ENCODE measurements around the gene ANKS4B. TPM values are rescaled to one million over a fixed set of nuclear protein-coding genes. Genes with fewer than 3 reads are reported as not detected.
"Not testable (repeated sequence)": the region's sequence is repeated elsewhere in the genome, so short reads cannot be mapped to it uniquely, and the experiment has no call there.

The ANKS4B gene, protein sequence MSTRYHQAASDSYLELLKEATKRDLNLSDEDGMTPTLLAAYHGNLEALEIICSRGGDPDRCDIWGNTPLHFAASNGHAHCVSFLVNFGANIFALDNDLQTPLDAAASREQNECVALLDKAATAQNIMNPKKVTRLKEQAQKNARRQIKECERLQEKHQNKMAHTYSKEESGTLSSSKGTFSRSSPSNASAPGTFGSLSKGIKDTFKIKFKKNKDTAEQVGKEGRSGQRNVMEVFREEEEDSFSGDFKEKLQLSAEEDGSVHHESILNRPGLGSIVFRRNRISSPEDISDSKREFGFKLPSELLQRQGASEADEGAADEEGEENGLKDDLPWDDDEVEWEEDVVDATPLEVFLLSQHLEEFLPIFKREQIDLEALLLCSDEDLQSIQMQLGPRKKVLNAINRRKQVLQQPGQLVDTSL
- 0.72 TPM for total RNA-seq (ENCODE audit: insufficient read depth, low replicate concordance)

DNA sequence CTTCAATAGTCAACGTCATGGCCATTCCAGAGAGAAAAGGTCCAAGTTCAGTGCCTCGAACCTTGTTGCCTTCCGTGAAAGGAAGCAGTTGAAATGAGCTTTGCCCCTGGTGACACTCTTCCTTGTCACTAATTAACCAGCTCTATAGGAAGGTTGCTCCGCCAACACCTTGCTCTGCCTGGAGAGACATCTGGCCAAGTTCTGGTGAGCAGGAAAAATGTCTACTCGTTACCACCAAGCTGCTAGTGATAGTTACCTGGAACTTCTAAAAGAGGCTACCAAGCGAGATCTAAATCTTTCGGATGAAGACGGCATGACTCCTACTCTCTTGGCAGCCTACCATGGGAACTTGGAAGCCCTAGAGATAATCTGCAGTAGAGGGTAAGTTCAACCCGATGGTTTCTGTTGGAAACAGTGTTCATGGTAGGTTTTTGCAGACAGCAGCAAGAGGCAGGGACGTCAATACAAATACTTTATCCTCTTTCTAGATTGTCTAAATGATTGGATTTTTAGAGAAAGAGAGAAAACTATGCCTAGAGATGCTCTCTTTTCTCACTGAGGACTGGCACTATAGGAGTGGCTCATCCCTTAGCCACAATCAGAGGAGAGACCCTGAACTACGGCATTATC, at the start of gene ANKS4B:
Gene ANKS4B (plus strand): TSS at position 179 of the 630 bp plus-strand sequence. CDS start 39 bp downstream, at position 218.
- no peak for DNase-seq (ENCODE audit: low spot score)

DNA sequence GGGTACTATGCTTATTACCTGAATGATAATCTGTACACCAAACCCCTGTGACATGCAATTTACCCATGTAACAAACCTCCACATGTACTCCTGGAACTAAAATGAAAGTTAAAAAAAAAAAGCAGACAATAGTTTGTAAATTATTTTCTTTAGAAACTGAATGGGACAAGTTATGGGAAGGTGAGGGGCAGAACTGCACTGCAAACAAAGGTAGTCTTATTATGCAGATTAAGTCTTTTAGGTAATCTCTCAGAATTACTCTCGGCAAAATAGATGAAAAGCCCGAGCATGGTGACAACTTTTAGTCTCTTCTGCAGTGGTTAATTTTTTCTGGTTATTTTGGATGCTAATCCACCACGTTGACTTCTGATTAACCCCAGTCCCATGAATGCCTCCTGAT, 49.5 kb upstream of the ANKS4B start:
- no peak for DNase-seq (ENCODE audit: low spot score)

DNA sequence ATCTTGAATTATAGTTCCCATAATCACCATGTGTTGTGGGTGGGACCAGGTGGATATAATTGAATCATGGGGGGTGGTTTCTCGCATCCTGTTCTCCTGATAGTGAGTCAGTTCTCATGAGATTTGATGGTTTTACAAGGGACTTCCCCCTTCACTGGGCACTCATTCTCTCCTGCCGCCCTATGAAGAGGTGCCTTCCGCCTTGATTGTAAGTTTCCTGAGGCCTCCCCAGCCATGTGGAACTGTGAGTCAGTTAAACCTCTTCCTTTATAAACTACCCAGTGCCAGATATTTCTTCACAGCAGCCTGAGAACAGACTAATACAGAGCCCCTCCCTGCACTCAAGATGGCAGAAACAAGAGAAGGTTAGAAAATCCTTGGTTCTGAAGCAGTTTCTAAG, 48.7 kb upstream of the ANKS4B start:
- no peak for DNase-seq (ENCODE audit: low spot score)

DNA sequence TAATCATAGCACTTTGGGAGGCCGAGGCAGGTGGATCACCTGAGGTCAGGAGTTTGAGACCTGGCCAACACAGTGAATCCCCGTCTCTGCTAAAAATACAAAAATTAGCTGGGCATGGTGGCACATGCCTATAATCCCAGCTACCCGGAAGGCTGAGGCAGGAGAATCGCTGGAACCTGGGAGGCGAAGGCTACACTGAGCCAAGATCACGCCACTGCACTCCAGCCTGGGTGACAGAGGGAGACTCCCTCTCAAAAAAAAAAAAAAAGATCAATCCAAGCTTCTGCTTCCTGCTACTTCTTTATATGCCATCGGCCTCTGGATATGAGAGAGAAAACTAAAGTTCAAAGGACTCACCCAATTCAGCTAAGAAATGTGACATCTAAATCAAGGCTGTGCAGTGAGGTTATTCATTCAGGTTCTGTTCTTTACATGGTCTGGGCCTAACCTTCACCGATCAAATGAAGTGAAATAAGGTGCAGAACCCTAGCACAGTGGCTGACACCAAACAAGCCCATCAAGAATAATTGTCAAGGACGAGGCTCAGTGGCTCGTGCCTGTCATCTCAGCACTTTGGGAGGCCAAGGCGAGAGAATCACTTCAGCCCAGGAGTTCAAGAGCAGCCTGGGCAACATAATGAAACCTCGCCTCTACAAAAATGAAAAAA, 47.7 kb upstream of the ANKS4B start:
- no peak for DNase-seq (ENCODE audit: low spot score)

DNA sequence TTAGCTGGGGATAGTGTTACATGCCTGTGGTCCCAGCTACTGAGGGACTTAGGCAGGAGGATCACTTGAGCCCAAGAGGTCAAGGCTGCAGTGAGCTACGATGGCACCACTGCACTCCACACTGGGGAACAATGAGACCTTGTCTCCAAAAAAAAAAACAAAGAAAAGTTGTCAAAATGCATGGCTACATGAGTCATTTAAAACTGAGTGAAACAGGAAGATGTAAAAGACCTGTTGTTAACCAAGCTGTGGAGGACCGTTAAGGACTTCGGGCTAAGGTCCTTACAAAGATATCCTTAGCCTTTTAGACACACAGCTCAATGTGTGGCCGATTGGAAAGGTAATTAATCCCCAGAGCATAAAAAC, 47.2 kb upstream of the ANKS4B start:
- no peak for DNase-seq (ENCODE audit: low spot score)

DNA sequence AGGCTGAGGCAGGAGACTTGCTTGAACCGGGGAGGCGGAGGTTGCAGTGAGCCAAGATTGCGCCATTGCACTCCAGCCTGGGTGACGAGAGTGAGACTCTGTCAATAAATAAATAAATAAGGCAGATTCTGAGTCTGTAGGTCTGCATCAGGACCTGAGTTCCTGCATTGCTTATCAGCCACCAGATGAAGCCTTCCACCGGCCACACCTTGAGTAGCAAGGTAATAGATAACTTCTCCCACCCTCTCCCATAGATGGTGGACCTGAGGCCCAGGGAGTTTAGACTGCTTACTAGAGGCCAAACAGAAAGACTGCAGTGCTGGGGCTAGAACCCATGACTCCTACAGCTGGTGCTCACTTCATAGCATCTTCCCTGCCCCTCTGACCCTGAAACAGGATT, 44.2 kb upstream of the ANKS4B start:
- DNase-seq (ENCODE audit: low spot score) = no peak

DNA sequence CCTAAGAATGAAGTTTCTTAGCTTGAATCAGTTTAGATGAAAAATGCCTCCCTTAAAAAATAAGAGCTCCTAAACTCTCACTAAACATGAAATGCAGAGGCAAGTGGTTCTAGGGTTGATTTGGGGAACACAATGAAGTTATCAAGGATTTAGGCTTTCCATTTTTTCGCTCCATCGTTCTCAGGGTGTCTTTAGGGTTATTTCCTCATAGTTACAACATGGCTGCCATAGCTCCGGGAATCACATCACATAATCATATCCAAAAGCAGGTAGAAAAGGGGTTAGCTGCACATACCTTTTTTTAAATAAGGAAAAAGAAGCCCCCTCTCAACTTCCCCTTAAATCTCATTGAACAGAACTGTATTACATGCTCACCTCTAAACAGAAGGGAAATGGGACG, 43.5 kb upstream of the ANKS4B start:
- DNase-seq (ENCODE audit: low spot score) = no peak

DNA sequence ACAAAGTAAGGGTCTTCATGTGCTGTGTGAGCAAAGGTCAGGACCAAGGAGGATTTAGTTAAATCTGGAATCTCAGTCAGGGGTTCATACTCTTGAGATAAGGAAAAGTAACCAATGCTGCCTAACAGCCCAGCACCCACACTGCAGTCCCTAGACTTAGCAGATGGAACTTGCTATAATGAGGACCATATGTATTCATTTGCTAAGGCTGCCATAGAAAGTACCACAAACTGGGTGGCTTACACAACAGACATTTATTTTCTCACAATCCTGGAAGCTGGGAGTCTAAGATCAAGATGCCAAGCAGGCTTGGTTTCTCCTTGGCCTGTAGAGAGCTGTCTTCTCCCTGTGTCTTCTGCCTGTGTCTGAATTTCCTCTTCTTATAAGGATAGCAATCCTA, 42.9 kb upstream of the ANKS4B start:
- DNase-seq (ENCODE audit: low spot score) = peak; percentile 5

DNA sequence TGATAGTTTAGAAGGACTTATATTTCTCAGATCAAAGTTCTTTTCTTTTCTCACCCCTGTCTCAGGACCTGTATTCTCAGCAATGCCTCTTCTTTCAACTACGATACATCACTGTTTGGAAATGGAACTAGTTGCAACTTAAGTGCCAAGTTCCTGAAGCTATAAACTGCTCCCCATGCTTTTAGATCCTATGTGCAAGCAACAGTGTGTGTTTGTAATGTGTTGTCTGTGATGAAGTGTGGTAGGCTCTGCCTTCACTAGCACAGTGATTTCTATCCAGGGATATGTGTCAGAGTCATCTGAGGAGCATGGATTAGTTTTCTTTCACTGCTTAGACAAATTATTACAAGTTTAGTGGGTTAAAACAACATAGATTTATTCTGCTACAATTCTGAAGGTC, 40.5 kb upstream of the ANKS4B start:
- DNase-seq (ENCODE audit: low spot score) = no peak

DNA sequence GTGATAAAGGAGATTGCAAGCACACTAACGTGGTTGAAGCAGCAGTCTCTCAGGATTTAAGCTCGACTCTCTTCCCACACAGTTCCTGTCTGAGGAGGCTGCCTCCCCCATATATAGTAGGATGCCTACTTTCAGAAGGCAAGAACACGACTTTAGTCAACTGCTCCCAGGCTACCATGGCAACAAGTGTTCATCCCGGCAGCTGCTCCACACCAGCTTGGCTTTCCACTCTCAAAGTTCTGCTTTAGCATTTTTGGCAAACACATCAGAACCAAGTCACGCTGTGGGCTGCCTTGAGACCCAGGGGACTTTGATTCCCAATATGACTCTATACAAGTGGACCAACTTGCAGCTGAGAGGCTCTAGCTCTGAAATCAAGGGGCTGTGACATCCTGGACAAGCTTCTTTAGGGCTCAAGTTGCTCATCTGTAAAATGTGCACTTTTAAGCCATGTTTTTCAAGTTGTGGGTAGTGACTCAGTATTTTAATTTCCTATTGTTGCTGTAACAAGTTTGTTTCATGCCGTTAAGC, 38.7 kb upstream of the ANKS4B start:
- no peak for DNase-seq (ENCODE audit: low spot score)

DNA sequence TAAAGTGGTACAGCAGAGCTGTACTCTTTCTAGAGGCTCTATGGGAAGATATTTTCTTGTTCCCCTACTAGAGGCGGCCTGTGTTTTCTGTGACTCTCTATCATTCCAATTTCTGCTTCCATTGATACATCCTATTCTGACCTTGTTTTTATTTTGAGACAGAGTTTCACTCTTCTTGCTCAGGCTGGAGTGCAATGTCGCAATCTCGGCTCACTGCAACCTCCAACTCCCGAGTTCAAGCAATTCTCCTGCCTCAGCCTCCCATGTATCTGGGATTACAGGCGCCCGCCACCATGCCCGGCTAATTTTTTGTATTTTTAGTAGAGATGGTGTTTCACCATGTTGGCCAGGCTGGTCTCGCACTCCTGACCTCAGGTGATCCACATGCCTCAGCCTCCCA, 38.2 kb upstream of the ANKS4B start:
- not testable (repeated sequence) for DNase-seq (ENCODE audit: low spot score)

DNA sequence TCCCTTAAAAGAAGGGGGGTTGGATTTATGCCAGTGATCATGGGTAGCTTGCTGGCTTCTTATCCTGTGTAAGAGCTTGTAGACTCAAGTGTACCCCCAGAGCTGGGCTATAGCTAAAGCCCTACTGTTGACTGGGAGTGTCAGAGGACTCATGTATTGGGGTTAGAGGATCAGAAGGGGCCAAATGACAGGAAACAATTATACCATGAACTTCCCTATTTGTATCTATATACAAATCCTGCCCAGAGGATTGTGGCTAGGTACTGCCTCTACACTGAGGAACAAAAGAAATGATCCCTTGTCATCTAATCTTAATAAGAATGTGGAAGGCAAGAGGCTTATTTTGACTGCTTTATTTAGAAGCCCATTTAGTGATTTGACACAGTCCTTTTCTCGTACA, 36.4 kb upstream of the ANKS4B start:
- DNase-seq (ENCODE audit: low spot score) = no peak

DNA sequence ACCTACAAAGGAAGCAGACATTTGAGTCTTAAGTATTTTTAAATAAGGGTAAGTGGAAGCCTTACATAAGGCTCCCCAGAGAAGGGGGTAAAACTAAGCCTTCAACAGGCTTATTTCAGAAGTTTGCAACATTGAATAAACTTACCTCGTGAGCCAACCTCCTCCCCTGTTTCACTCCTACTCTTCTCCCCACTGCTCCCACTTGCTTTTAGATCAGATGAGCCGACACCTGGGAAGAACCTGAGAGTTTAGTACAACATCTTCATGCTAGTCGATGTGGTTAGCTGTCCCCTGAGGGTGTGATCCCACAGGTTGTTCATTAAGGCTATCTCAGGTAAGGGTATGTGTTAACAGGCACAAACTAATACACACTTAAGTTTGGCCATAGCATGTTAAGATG, 35.9 kb upstream of the ANKS4B start:
- no peak for DNase-seq (ENCODE audit: low spot score)

DNA sequence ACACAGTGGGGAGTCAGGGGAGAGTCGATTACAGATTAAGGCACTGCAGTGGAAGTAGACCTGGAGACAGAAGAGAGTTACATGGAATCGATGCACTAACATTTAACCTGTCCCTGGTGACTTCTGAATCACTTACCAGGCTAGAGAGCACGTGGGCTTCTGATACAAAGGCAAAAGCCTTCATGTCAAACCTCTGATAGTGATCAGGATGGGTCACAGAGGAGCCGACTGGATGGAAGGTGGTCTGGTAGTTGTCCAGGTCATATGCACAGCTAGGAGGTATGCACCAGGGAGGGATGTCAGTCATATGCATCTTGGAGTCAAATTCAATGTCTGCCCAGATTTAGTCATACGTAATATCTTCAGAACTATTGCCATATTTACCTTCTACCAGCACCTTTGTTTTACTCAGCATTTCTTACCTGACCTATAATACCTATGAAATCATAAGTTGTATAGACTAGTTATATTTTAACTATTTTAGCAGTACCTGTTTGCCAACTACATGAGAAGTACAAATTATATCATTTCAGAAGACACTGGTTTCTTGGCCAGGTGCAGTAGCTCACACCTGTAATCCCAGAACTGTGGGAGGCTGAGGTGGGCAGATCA, 33.8 kb upstream of the ANKS4B start:
- DNase-seq (ENCODE audit: low spot score) = no peak

DNA sequence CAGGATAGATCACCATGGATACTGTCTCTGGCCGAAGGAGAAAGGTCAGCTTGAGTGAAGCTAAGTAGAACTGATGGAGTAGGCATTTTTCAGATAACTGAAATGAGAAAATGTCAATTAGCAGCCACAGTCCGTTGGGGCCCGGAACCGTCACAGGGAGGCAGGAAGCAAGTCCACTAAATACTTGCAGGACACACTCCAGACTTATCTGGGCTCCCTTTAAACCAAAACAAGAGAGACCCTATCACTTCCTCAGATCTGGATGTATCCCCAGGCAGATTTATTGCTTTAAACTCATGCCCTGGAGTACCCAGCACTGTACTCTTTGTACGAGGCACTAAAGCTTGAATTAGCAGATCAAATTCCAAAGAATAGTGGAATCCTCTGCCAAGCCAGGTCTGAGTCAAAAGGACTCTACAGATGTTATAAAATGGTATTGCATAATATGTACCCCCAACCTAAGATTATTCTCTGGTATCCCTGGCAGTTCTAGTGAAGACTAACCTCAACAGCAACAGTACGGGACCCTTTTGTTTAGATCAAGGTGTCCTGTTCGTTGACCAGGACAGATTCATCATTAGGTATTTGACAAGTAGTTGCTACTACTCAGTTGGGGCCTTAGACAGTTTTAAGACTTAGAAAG, 30.2 kb upstream of the ANKS4B start:
- DNase-seq (ENCODE audit: low spot score) = no peak

DNA sequence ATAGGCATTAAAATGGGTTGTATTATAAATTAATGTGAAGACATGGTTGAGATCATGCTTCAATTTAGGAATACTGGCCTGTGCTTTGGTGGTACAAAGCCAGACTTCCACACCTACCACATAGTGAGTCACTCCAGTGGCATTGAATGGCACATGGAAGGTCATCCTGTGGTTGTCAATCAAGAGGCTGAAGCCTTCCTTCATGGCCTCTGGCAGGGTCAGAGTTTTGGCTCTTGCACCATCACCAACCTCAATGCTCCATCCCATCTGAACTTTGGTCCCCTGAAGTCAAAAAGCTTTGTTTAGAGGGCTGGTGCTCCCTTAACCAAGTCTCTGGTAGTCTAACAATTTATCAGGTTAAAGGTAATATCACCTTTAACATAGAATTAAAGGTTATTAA, 28.2 kb upstream of the ANKS4B start:
- no peak for DNase-seq (ENCODE audit: low spot score)

DNA sequence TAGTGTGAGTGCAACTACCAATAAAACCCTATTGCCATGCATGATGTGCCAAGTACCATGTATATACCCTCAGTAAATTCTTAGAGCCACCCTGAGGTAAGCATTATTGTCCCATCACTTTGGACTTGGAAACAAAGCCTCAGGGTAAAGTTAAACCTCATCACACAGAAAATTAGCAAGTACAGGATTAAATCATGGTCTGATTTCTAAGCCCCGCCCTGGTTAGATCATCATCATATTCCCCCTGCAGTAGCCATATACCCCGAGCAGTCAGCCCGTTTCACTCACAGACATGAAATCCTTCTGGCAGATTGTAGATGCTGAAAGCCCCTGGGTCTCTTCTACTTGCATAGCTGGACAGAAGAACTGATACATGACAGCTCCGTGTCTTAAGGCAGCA, 26.9 kb upstream of the ANKS4B start:
- DNase-seq (ENCODE audit: low spot score) = no peak

DNA sequence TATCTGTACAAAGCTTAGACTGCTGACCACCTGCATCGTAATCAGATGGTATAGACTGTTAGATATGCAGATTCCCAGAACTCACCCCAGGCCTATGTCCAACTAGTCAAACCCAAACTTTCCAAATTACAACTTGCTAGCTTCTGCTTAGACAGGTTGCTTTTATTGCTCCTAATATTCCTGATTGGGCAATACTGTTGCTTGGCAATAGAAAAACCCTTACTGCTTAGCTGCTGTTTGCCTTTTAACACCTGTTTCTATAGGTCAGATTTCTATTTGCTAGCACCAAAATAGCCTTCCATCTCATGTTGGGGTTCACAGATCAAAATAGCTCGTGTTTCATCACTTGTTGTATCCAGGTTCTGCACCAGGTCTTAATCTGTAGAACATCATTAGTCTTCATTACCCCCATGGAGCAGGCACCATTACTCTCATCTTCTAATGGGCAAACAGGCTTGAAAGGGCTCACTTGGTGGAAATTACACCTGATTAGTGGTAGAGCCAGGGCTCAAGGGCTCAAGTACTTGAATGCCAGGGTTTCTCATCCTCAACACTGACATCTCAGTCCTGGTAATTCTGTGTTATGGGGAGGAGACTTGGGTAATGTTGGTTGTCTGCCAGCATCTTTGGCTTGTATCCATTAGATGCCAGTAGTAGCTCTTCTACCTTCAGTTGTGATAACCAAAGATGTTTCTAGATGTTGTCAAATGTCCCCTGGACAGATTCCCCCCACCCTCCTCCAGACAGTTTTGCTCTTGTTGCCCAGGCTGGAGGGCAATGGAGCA, 24.9 kb upstream of the ANKS4B start:
- DNase-seq (ENCODE audit: low spot score) = no peak

DNA sequence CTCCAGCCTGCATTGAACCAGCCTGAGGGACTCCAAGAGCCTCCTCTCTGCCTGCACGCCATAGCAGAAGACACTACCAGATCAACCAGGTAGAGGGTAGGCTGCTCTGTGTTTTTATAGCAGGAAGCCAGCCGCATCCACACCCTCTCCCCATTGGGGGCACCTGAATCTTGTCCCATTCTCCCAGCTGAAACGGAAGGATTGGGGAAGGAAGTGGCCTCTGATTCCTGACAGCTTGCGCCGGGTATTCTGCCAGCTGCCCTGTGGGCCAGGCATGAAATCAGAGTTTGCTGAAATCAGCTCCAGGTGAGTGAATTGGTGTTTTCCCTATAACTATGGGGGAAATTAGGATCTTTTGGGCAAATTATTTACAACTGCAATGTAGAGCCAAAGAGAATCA, 22.0 kb upstream of the ANKS4B start, which contains the start of gene ZP2:
Gene ZP2 (minus strand): TSS at position 89 of the 400 bp plus-strand sequence. CDS start 27 bp downstream, at position 62.
- no peak for DNase-seq (ENCODE audit: low spot score)

DNA sequence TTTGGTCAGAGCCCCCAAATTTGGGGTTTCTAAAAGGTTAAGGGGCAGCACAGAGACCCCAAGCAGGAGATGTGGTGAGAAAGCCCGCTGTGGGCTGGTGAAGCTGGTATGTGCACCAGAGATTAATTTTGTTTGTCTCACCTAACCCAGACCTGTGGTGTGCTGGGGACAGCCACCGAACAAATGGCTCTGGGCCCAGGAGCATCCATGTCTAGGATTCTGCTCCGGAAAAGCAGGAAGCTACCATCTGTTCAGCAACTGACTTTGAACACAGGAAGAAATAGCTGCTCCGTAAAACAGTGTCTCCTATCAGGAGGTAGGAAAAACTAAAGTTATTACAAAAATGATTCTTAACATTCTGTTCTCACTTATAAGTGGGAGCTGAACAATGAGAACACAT, 19.4 kb upstream of the ANKS4B start:
- DNase-seq (ENCODE audit: low spot score) = no peak

DNA sequence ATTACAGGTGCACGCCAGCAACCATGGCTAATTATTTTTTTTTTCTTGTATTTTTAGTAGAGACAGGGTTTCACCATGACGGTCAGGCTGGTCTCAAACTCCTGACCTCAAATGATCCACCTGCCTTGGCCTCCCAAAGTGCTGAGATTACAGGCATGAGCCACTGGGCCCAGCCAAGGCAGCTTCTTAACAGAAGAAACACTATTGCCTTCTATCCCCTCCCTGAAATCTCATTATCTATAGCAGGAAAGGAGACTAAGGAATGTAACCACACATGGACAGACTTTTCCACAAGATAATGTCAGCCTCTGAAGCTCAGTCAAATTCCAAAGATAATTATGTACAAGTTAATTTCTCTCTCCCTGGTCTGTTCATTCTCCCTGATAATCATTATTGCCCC, 16.4 kb upstream of the ANKS4B start:
- no peak for DNase-seq (ENCODE audit: low spot score)
